HEK293 (cell line): ENCODE data around the gene TTC39A.

Experiments used
- CTCF ChIA-PET: fragments of 350-600 bp; formaldehyde crosslinking; extraction: SDS; loops from one replicate; lab custom pipeline; 2021; ENCODE audit warnings: antibody characterized with exemption; lab: Yijun Ruan, JAX
- POLR2A ChIA-PET: fragments of 300-600 bp; formaldehyde crosslinking; extraction: SDS; loops from one replicate; lab custom pipeline; 2020; ENCODE audit warnings: antibody characterized with exemption, inconsistent platforms; lab: Yijun Ruan, JAX
- H3K27ac ChIP-seq: fragments of 200-500 bp; sonication (Bioruptor generic); 2 replicates; pipeline ENCODE4 v1.5.1; 2014; ENCODE audit warnings: low read depth, low read length, control low read depth, inconsistent platforms; ENCODE audit errors: extremely low read depth
- H3K36me3 ChIP-seq, 2 experiments: fragments of 200-500 bp in 1 of 2; sonication (Bioruptor generic) in 1 of 2; 1 replicate in 1 of 2; 2 replicates in 1 of 2; pipeline ENCODE4 v1.5.1; 2014 to 2017; ENCODE audit warnings: inconsistent platforms in 2 of 2, low read length in 2 of 2; ENCODE audit not compliant: control insufficient read depth in 2 of 2, insufficient read depth in 1 of 2
- H3K4me1 ChIP-seq: fragments of 200-500 bp; sonication (Bioruptor generic); 2 replicates; pipeline ENCODE4 v1.5.1; 2014; ENCODE audit warnings: mild to moderate bottlenecking, low read length, inconsistent platforms; ENCODE audit not compliant: control insufficient read depth, insufficient read depth
- H3K4me3 ChIP-seq: 2 replicates; pipeline ENCODE4 v1.5.1; 2011; ENCODE audit warnings: low read depth, mild to moderate bottlenecking, control low read depth, low read length, moderate library complexity
- H3K9me3 ChIP-seq: fragments of 200-500 bp; sonication (Bioruptor generic); 2 replicates; pipeline ENCODE4 v1.5.1; 2014; ENCODE audit warnings: low read depth, low read length, inconsistent platforms; ENCODE audit not compliant: control insufficient read depth, insufficient read depth
- HOXC10 ChIP-seq: sonication (generic); formaldehyde crosslinking; IDR thresholded peaks from 2 replicates; pipeline ENCODE4 v1.8.1; 2023; ENCODE audit warnings: mild to moderate bottlenecking, missing genetic modification reagents
- OVOL3 ChIP-seq: fragments of 450-650 bp; formaldehyde crosslinking; IDR thresholded peaks from 2 replicates; pipeline ENCODE4 v1.5.1; 2016; ENCODE audit warnings: missing biosample characterization, missing genetic modification characterization
- SETDB1 ChIP-seq: IDR thresholded peaks from one replicate; pipeline ENCODE4 v1.6.1; 2017; ENCODE audit warnings: mild to moderate bottlenecking, low read length, moderate library complexity, mixed read lengths; ENCODE audit not compliant: insufficient read length
- YY2 ChIP-seq: fragments of 450-650 bp; formaldehyde crosslinking; IDR thresholded peaks from 2 replicates; pipeline ENCODE4 v1.5.1; 2016; ENCODE audit warnings: missing biosample characterization, missing genetic modification characterization
- ZFP3 ChIP-seq: fragments of 450-650 bp; formaldehyde crosslinking; IDR thresholded peaks from 2 replicates; pipeline ENCODE4 v1.5.1; 2016; ENCODE audit warnings: low read depth, missing biosample characterization, missing genetic modification characterization
- ZNF121 ChIP-seq: fragments of 450-650 bp; formaldehyde crosslinking; IDR thresholded peaks from 2 replicates; pipeline ENCODE4 v1.5.1; 2016; ENCODE audit warnings: missing biosample characterization, missing genetic modification characterization
- ZNF132 ChIP-seq: fragments of 450-650 bp; formaldehyde crosslinking; IDR thresholded peaks from 2 replicates; pipeline ENCODE4 v1.5.1; 2017; ENCODE audit warnings: missing biosample characterization, missing genetic modification characterization, borderline replicate concordance
- ZNF133 ChIP-seq: fragments of 450-650 bp; formaldehyde crosslinking; IDR thresholded peaks from 2 replicates; pipeline ENCODE4 v1.5.1; 2016; ENCODE audit warnings: missing biosample characterization, missing genetic modification characterization
- ZNF169 ChIP-seq: fragments of 450-650 bp; formaldehyde crosslinking; IDR thresholded peaks from 2 replicates; pipeline ENCODE4 v1.5.1; 2016; ENCODE audit warnings: missing biosample characterization, missing genetic modification characterization
- ZNF19 ChIP-seq: fragments of 450-650 bp; formaldehyde crosslinking; IDR thresholded peaks from 2 replicates; pipeline ENCODE4; 2016; ENCODE audit warnings: missing biosample characterization, missing genetic modification characterization, low read depth
- ZNF202 ChIP-seq: fragments of 450-650 bp; formaldehyde crosslinking; IDR thresholded peaks from 2 replicates; pipeline ENCODE4 v1.5.1; 2016; ENCODE audit warnings: missing biosample characterization, missing genetic modification characterization, borderline replicate concordance
- ZNF23 ChIP-seq: fragments of 450-650 bp; formaldehyde crosslinking; IDR thresholded peaks from 2 replicates; pipeline ENCODE4 v1.5.1; 2016; ENCODE audit warnings: missing biosample characterization, missing genetic modification characterization, borderline replicate concordance
- ZNF274 ChIP-seq, 2 experiments: fragments of 200-500 bp in 1 of 2; fragments of 450-650 bp in 1 of 2; sonication (Bioruptor generic) in 1 of 2; formaldehyde crosslinking in 1 of 2; IDR thresholded peaks; 2 replicates each; pipeline versions ENCODE4 v1.5.1 to v1.6.1; 2014 to 2016; ENCODE audit warnings: borderline replicate concordance in 1 of 2, inconsistent platforms in 1 of 2, low read length in 1 of 2, missing biosample characterization in 1 of 2, missing genetic modification characterization in 1 of 2
- ZNF280D ChIP-seq: fragments of 450-650 bp; formaldehyde crosslinking; IDR thresholded peaks from 2 replicates; pipeline ENCODE4 v1.5.1; 2016; ENCODE audit warnings: missing biosample characterization, missing genetic modification characterization
- ZNF341 ChIP-seq: fragments of 450-650 bp; formaldehyde crosslinking; IDR thresholded peaks from 2 replicates; pipeline ENCODE4; 2016; ENCODE audit warnings: low read depth, missing biosample characterization, missing genetic modification characterization
- ZNF423 ChIP-seq: fragments of 450-650 bp; formaldehyde crosslinking; IDR thresholded peaks from 2 replicates; pipeline ENCODE4 v1.5.1; 2016; ENCODE audit warnings: missing biosample characterization, missing genetic modification characterization
- ZNF426 ChIP-seq: fragments of 450-650 bp; formaldehyde crosslinking; IDR thresholded peaks from 2 replicates; pipeline ENCODE4 v1.5.1; 2017; ENCODE audit warnings: missing biosample characterization, missing genetic modification characterization, mild to moderate bottlenecking, inconsistent platforms, moderate library complexity
- ZNF473 ChIP-seq: fragments of 450-650 bp; formaldehyde crosslinking; IDR thresholded peaks from 2 replicates; pipeline ENCODE4 v1.5.1; 2017; ENCODE audit warnings: missing biosample characterization, missing genetic modification characterization
- ZNF518A ChIP-seq: fragments of 450-650 bp; formaldehyde crosslinking; conservative IDR thresholded peaks from 2 replicates; pipeline ENCODE4 v1.5.1; 2016; ENCODE audit warnings: low read depth, missing biosample characterization, missing genetic modification characterization
- ZNF621 ChIP-seq: fragments of 450-650 bp; formaldehyde crosslinking; IDR thresholded peaks from 2 replicates; pipeline ENCODE4 v1.5.1; 2017; ENCODE audit warnings: missing biosample characterization, missing genetic modification characterization
- ZNF623 ChIP-seq: fragments of 450-650 bp; formaldehyde crosslinking; IDR thresholded peaks from 2 replicates; pipeline ENCODE4 v1.5.1; 2016; ENCODE audit warnings: missing biosample characterization, missing genetic modification characterization
- ZNF658 ChIP-seq: fragments of 450-650 bp; formaldehyde crosslinking; IDR thresholded peaks from 2 replicates; pipeline ENCODE4; 2016; ENCODE audit warnings: missing biosample characterization, missing genetic modification characterization
- ZNF701 ChIP-seq: fragments of 450-650 bp; formaldehyde crosslinking; IDR thresholded peaks from 2 replicates; pipeline ENCODE4 v1.5.1; 2016; ENCODE audit warnings: missing biosample characterization, missing genetic modification characterization
- ZNF777 ChIP-seq: fragments of 450-650 bp; formaldehyde crosslinking; IDR thresholded peaks from 2 replicates; pipeline ENCODE4 v1.5.1; 2017; ENCODE audit warnings: missing biosample characterization, missing genetic modification characterization, borderline replicate concordance
- ZSCAN4 ChIP-seq: fragments of 450-650 bp; formaldehyde crosslinking; IDR thresholded peaks from 2 replicates; pipeline ENCODE4 v1.5.1; 2017; ENCODE audit warnings: missing biosample characterization, missing genetic modification characterization
- ZSCAN5A ChIP-seq: fragments of 450-650 bp; formaldehyde crosslinking; IDR thresholded peaks from 2 replicates; pipeline ENCODE4 v1.5.1; 2016; ENCODE audit warnings: missing biosample characterization, missing genetic modification characterization

The TTC39A gene

GRCh38 chr1:51308636-51309035, 21.7 kb downstream of the TTC39A start:
- ChIA-PET POLR2A (no interaction called here), CTCF (no interaction called here)
- peaks cover 0 to 46% of the 10 kb centered on the region in 2 experiments; a peak in 1 of 3 replicates for H3K36me3 ChIP-seq
- no peak overlapping the region for H3K27ac ChIP-seq
- no peaks in the 10 kb centered on the region for H3K4me1 ChIP-seq
- no peaks in the 10 kb centered on the region for H3K9me3 ChIP-seq
- no peak for TF ChIP-seq ZNF623 (tag by site-specific recombination)
- TF ChIP-seq ZNF701 (tag by site-specific recombination): no peak
- no peak for TF ChIP-seq ZNF426 (tag by site-specific recombination)
- no peak for TF ChIP-seq YY2 (tag by site-specific recombination)
- no peak for TF ChIP-seq ZNF133 (tag by site-specific recombination)
- TF ChIP-seq ZNF132 (tag by site-specific recombination): no peak
- TF ChIP-seq ZNF518A: no peak
- TF ChIP-seq ZNF621 (tag by site-specific recombination): no peak
- TF ChIP-seq ZNF121 (tag by site-specific recombination): no peak
- TF ChIP-seq ZNF274 (IDR thresholded peaks at IDR 0.05; ENCODE audit: low read length): no peak
- TF ChIP-seq ZNF274 (tag by site-specific recombination; IDR thresholded peaks at IDR 0.05; ENCODE audit: borderline replicate concordance): no peak
- TF ChIP-seq ZFP3 (tag by site-specific recombination): peak; percentile 88
- no peak for TF ChIP-seq HOXC10 (CRISPR knock-in tag)
- no peak for TF ChIP-seq ZNF658 (tag by site-specific recombination)
- TF ChIP-seq SETDB1: no peak
- no peak for TF ChIP-seq ZNF777 (tag by site-specific recombination)
- peak; percentile 59 for TF ChIP-seq ZNF341 (tag by site-specific recombination)
- TF ChIP-seq OVOL3 (tag by site-specific recombination): no peak
- TF ChIP-seq ZNF280D (tag by site-specific recombination): no peak
- no peak for TF ChIP-seq ZNF202 (tag by site-specific recombination)
- TF ChIP-seq ZNF169: no peak
- TF ChIP-seq ZNF423 (tag by site-specific recombination): no peak
- no peak for TF ChIP-seq ZSCAN5A
- no peak for TF ChIP-seq ZNF23 (tag by site-specific recombination)
- TF ChIP-seq ZNF19 (tag by site-specific recombination): no peak
- TF ChIP-seq ZNF473 (tag by site-specific recombination): no peak
- TF ChIP-seq ZSCAN4 (tag by site-specific recombination): peak; percentile 68; the same call in 1 of the 2 replicates
- no peak overlapping the region for H3K4me3 ChIP-seq
